Activated CD8-positive, alpha-beta memory T cell treated with anti-CD3 and anti-CD28 coated beads, Interleukin-2, amount 50 U/mL, for 1 hour (primary cell): ENCODE measurements around the gene PCDH8.

ENCODE experiments used
- DNase-seq: peaks from one replicate; pipeline ENCODE4 v3.0.0-alpha.2; 2020; ENCODE audit errors: extremely low read depth

The PCDH8 gene, protein sequence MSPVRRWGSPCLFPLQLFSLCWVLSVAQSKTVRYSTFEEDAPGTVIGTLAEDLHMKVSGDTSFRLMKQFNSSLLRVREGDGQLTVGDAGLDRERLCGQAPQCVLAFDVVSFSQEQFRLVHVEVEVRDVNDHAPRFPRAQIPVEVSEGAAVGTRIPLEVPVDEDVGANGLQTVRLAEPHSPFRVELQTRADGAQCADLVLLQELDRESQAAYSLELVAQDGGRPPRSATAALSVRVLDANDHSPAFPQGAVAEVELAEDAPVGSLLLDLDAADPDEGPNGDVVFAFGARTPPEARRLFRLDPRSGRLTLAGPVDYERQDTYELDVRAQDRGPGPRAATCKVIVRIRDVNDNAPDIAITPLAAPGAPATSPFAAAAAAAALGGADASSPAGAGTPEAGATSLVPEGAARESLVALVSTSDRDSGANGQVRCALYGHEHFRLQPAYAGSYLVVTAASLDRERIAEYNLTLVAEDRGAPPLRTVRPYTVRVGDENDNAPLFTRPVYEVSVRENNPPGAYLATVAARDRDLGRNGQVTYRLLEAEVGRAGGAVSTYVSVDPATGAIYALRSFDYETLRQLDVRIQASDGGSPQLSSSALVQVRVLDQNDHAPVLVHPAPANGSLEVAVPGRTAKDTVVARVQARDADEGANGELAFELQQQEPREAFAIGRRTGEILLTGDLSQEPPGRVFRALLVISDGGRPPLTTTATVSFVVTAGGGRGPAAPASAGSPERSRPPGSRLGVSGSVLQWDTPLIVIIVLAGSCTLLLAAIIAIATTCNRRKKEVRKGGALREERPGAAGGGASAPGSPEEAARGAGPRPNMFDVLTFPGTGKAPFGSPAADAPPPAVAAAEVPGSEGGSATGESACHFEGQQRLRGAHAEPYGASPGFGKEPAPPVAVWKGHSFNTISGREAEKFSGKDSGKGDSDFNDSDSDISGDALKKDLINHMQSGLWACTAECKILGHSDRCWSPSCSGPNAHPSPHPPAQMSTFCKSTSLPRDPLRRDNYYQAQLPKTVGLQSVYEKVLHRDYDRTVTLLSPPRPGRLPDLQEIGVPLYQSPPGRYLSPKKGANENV

GRCh38 chr13:52848455-52849195 is at the start of gene PCDH8:
Gene PCDH8 (minus strand): TSS chr13:52848640. CDS start chr13:52848436, 204 bp downstream.
- DNase-seq: no peak

GRCh38 chr13:52896827-52897659 is 48.6 kb upstream of the PCDH8 start:
- no peak for DNase-seq

DNA sequence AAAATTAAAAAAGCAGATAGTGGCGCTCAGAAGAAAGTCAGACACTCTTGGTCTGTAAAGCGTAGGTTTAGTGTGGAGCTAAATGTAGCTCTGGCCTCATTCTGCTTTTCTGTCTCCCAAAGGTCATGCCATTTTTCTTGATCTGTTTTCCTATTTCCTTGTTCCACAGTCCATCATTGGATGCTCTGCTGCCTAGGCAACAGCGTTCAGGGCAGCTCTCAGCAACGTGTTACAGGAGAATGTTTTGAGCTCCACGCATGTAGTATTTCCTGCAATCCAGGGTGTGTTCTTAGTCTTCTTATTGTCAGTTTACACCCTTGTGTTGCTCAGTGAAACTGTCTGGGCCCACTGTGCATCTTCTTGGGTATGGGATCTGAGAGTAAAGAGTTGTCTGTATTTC is 46.0 kb upstream of the PCDH8 start:
- no peak for DNase-seq

DNA sequence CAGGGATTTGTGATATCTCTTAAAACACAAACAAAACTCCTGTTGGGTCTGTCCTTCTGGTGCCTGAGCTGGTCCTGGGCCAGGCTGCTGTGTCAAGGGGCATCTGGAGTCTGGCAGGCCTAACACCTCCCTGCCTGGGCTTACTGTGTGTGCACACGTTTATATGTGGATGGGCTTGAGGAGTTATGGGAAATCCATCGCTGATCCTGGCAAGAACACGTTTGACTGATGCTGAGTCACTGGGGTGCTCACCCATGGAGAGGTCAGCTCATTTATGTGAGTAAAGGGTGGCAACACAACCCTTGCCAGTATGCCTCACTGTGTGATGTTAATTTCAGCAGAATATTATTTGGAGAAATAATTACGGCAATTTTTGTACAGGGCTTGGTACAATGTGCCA is 44.5 kb upstream of the PCDH8 start:
- no peak for DNase-seq

DNA sequence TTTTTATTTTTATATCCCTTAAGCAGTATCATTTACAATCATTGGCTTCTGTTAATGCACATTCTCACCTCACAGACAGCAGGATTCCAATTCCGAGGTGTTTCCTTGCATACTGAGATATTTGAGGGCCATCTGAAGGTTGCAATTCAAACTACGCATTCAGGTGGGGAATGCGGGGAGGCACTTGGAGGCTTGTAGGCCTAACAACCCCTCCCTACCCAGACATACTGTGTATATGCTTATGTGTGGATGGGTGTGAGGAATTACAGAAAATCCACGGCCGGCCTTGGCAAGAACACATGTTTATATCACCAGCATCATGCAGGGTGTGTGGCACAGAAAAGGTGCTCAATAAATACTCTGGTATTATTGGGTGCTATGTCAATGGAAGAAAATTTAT is 43.3 kb upstream of the PCDH8 start:
- no peak for DNase-seq

- no peak for DNase-seq
Measured at GRCh38 chr13:52887165-52887564, 38.7 kb upstream of the PCDH8 start.

GRCh38 chr13:52885141-52885540 is 36.7 kb upstream of the PCDH8 start:
- DNase-seq: no peak

DNA sequence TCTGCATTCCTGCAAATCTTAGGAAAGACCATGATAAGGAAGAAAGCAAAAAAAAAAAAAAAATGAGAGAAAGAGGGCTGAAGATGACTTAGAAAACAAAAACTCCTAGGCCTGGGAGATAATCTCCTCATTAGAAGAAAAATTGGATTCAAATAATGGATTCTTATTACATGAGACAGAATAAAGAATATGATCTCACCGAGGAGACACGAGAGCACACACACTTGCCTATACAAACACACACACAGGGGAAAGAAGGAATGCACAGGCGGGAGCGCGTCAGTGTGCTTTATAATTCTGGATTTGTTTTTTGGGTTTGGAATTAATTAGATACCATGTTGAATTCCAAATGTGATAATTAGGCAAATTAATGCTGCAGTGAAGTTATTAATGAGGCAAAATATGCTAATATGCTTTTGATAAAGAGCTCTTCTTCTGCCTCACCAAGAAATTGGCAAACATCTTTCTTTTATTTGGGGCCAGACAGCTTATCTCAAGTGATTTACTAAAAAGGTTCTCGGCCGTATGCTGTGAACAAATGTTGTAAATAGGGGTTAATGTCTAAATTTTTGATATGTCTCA is 36.1 kb upstream of the PCDH8 start:
- no peak for DNase-seq

- DNase-seq: no peak
Measured at GRCh38 chr13:52882785-52883184, 34.3 kb upstream of the PCDH8 start.

GRCh38 chr13:52879950-52880741 is 31.7 kb upstream of the PCDH8 start:
- no peak for DNase-seq

GRCh38 chr13:52878831-52879230 is 30.4 kb upstream of the PCDH8 start:
- DNase-seq: no peak

GRCh38 chr13:52870143-52870542 is 21.7 kb upstream of the PCDH8 start:
- DNase-seq: no peak

DNA sequence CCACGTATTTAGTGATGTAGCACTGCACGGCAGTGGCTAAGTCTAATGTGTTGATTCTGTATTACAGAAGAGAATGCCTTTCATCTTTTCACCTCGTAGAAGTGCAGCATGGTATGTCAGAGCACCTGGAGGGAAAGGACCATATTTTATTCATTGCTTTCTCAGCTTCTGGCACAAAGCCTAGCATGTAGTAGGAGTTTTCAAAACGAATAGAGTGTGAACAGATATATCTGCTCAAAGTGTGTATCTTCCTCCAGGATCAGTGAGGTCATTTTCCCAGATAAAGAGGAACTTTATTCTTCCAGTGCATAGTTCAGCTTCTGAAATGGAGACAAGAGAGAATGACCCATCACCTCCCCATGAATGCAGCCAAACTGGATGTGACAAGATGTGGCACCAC is 21.2 kb upstream of the PCDH8 start:
- no peak for DNase-seq

DNA sequence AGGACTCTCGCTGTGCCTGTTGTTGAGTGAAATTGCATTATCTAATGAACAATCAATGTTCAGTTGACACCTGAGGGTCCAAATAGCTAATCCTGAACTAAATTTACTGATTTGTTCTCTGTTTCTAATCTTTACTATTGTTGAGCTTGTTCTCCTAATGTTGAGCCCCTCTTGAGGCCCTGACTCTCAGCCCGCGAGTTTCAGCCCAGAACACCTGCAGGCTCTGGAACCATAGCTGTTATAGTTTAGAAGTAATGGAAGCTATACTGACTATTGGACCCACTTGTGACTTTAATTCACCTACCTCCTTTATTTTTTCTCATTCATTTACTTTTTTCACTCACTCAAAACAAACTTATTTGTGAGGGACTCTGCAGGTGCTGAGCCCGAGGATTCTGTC is 20.6 kb upstream of the PCDH8 start:
- no peak for DNase-seq

- no peak for DNase-seq
Measured at GRCh38 chr13:52868190-52868589, 19.8 kb upstream of the PCDH8 start.

DNA sequence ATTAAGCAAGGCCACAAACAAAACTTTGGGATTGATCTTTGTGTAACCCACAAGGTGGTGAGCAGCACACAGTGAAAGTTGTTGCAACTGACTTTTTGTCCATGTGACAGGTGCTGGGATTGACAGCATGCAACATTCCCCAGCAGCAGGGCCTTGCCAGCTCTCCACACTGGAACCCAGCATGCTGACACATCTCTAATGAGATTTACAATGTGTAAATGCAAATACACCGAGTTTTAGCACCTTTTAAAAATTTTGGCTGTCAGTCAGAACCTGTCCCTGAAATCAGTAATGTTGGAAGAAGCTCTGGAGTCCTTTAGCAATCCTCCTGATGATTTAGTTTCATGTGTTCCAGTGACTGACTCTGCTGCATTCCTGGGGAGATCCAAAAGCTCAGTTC is 16.5 kb upstream of the PCDH8 start:
- no peak for DNase-seq

DNA sequence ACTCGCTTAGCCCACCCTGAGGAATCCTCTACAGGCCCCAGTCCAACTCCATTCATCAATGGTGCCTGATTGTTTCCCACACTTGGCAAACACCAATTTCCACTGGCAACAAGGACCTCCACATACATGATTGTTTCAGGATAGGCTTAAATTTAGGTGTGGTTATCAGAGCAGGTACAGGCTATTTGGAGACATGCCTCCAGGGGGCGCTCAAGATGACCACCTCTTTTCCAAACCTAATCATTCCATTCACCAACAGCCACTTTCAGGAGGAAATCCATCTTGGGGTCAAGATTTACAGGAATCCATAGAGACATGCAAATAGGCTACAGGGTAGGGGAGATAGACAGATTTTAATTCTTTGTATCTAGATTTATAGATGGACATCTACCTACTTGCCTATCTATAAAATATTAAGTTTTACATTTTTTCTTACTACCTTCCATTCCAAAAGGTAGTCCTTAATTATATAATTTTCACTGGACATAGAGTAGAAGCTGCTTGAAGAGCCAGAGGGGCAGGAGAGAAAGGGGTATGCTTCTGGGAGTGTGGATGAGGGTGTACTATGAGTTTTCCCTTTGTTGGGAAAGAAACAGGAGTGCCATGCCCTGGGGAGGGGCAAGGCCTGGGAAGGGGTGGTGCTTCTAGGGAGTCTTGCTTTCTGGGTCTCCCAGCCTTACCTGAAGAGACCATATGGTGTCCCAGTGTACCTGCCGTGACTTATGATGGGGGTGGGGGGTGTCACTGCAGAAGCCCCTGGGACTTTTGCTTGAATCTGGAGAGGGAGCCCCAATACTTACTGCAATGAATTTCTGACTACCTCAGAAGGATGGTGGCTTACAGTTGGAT is 14.1 kb upstream of the PCDH8 start:
- no peak for DNase-seq

GRCh38 chr13:52852444-52852843 is 4.0 kb upstream of the PCDH8 start:
- DNase-seq: no peak
